DOHH2 (cell line): Measurements from ENCODE around the gene ASGR2.

ENCODE experiments used
- H3F3A ChIP-seq: fragments of 200-600 bp; sonication (generic), shearing (Covaris generic); 2 replicates; pipeline ENCODE4 v1.6.0; 2016; ENCODE audit warnings: antibody characterized with exemption, mild to moderate bottlenecking; ENCODE audit not compliant: control insufficient read depth, insufficient read depth
- H3K27ac ChIP-seq: fragments of 200-600 bp; sonication (generic); 2 replicates; pipeline ENCODE4 v1.5.1; 2014; ENCODE audit warnings: low read depth, mild to moderate bottlenecking, low read length, moderate library complexity
- H3K27me3 ChIP-seq: fragments of 200-600 bp; sonication (generic); 2 replicates; pipeline ENCODE4 v1.6.1; 2014; ENCODE audit warnings: mild to moderate bottlenecking, low read length, mixed read lengths; ENCODE audit not compliant: control insufficient read depth
- H3K36me3 ChIP-seq: fragments of 200-600 bp; sonication (generic); 2 replicates; pipeline ENCODE4 v1.6.1; 2014; ENCODE audit warnings: mild to moderate bottlenecking, low read length, moderate library complexity, mixed read lengths; ENCODE audit not compliant: control insufficient read depth
- H3K4me1 ChIP-seq: fragments of 200-600 bp; sonication (generic); 2 replicates; pipeline ENCODE4 v1.6.1; 2014; ENCODE audit warnings: mild to moderate bottlenecking, low read length, mixed read lengths; ENCODE audit not compliant: control insufficient read depth
- H3K4me2 ChIP-seq: fragments of 200-600 bp; sonication (generic); 2 replicates; pipeline ENCODE4 v1.6.0; 2014; ENCODE audit warnings: mild to moderate bottlenecking, low read length, moderate library complexity
- H3K4me3 ChIP-seq: fragments of 200-600 bp; sonication (generic); 2 replicates; pipeline ENCODE4 v1.5.1; 2014; ENCODE audit warnings: mild to moderate bottlenecking, low read length, mixed read lengths
- H3K79me2 ChIP-seq: fragments of 200-600 bp; sonication (generic); 2 replicates; pipeline ENCODE4 v1.6.1; 2014; ENCODE audit warnings: mild to moderate bottlenecking, low read length, mixed read lengths; ENCODE audit not compliant: control insufficient read depth
- H3K9me2 ChIP-seq: fragments of 200-600 bp; sonication (generic); replicated peaks from 2 replicates; pipeline ENCODE4 v1.6.1; 2014; ENCODE audit warnings: mild to moderate bottlenecking, low read length, mixed read lengths; ENCODE audit not compliant: control insufficient read depth
- H3K9me3 ChIP-seq: fragments of 200-600 bp; sonication (generic); 2 replicates; pipeline ENCODE4 v1.6.1; 2014; ENCODE audit warnings: antibody characterized with exemption, low read length, mixed read lengths; ENCODE audit not compliant: control insufficient read depth, insufficient read depth
- H4K20me1 ChIP-seq: fragments of 200-600 bp; sonication (generic); 2 replicates; pipeline ENCODE4 v1.6.0; 2014; ENCODE audit warnings: low read depth, mild to moderate bottlenecking, antibody characterized with exemption, low read length, moderate library complexity; ENCODE audit not compliant: control insufficient read depth, insufficient read depth
- EZH2phosphoT487 ChIP-seq: fragments of 200-600 bp; sonication (generic); IDR thresholded peaks from 2 replicates; pipeline ENCODE4 v1.6.1; 2017; ENCODE audit warnings: borderline replicate concordance, mild to moderate bottlenecking, antibody characterized with exemption, low read length, moderate library complexity, mixed read lengths
- TF ChIP-seq, protein P1 (sequence below): fragments of 200-600 bp; sonication (generic); IDR thresholded peaks from one replicate; pipeline ENCODE4 v1.5.1; 2014; ENCODE audit warnings: antibody characterized with exemption, mild to moderate bottlenecking, low read depth, low read length; ENCODE audit not compliant: poor library complexity, severe bottlenecking

The ASGR2 gene

GRCh38 chr17:7139400-7139799 is 24.8 kb upstream of the ASGR2 start:
- no peaks in the 10 kb centered on the region for H4K20me1 ChIP-seq
- TF ChIP-seq EZH2phosphoT487, result no peak
- TF ChIP-seq, protein P1, sequence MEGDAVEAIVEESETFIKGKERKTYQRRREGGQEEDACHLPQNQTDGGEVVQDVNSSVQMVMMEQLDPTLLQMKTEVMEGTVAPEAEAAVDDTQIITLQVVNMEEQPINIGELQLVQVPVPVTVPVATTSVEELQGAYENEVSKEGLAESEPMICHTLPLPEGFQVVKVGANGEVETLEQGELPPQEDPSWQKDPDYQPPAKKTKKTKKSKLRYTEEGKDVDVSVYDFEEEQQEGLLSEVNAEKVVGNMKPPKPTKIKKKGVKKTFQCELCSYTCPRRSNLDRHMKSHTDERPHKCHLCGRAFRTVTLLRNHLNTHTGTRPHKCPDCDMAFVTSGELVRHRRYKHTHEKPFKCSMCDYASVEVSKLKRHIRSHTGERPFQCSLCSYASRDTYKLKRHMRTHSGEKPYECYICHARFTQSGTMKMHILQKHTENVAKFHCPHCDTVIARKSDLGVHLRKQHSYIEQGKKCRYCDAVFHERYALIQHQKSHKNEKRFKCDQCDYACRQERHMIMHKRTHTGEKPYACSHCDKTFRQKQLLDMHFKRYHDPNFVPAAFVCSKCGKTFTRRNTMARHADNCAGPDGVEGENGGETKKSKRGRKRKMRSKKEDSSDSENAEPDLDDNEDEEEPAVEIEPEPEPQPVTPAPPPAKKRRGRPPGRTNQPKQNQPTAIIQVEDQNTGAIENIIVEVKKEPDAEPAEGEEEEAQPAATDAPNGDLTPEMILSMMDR, result no peak
- no peaks in the 10 kb centered on the region for H3K9me2 ChIP-seq
- no peak overlapping the region for H3K4me3 ChIP-seq
- H3K36me3 ChIP-seq, result no peaks in the 10 kb centered on the region
- no peaks in the 10 kb centered on the region for H3K4me1 ChIP-seq
- H3F3A ChIP-seq, result no peaks in the 10 kb centered on the region
- H3K27ac ChIP-seq, result no peak overlapping the region
- H3K79me2 ChIP-seq, result no peaks in the 10 kb centered on the region
- no peaks in the 10 kb centered on the region for H3K9me3 ChIP-seq
- 0 out of 2 replicates have a peak, but pooled peaks cover 3% of the 10 kb centered on the region for H3K27me3 ChIP-seq
- no peak overlapping the region for H3K4me2 ChIP-seq

DNA sequence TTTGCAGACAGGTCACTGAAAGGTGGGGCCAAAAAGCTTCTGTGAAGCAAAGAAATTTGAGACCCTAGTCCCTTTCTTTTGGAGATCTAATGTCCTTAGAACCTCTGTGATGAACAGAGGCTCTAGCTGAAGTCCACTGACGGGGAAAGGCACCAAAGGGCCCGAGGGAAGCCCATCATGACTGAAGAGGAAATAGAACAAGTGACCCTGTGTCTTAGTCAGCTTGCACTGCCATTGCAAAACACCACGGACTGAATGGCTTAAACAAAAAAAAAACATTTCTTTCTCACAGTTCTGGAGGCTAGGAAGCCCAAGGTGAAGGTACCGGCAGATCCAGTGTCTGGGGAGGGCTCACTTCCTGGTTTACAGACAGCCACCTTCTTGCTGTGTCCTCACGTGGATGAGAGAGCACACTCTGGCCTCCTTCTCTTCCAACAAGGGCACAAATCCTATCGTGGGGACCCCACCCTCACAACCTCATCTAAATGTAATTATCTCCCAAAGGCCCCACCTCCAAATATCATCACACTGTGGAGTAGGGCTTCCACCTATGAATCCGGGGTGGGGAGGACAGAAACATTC is 24.3 kb upstream of the ASGR2 start:
- TF ChIP-seq, protein P1, result no peak
- TF ChIP-seq EZH2phosphoT487, result no peak
- Histone ChIP-seq H3K27me3 (0 out of 2 replicates have a peak, but pooled peaks cover 3% of the 10 kb centered on the region), H3K27ac (no peak overlapping the region), H3K9me2 (no peaks in the 10 kb centered on the region), H3K4me2 (no peak overlapping the region), H3K9me3 (no peaks in the 10 kb centered on the region), H3K36me3 (no peaks in the 10 kb centered on the region), H3K79me2 (no peaks in the 10 kb centered on the region), H3F3A (no peaks in the 10 kb centered on the region), H3K4me3 (no peak overlapping the region), H4K20me1 (no peaks in the 10 kb centered on the region), H3K4me1 (no peaks in the 10 kb centered on the region)

GRCh38 chr17:7137171-7137943 is 22.7 kb upstream of the ASGR2 start:
- Histone ChIP-seq H3K4me3 (no peak overlapping the region), H3F3A (peaks cover 6% of the 10 kb centered on the region; the same call in 1 of the 2 replicates), H3K9me3 (no peaks in the 10 kb centered on the region), H3K27ac (no peak overlapping the region), H4K20me1 (no peaks in the 10 kb centered on the region), H3K9me2 (no peaks in the 10 kb centered on the region), H3K36me3 (no peaks in the 10 kb centered on the region), H3K4me1 (peaks cover 13% of the 10 kb centered on the region), H3K4me2 (no peak overlapping the region), H3K79me2 (no peaks in the 10 kb centered on the region), H3K27me3 (0 out of 2 replicates have a peak, but pooled peaks cover 5% of the 10 kb centered on the region)
- TF ChIP-seq EZH2phosphoT487, result no peak
- TF ChIP-seq, protein P1, result no peak
